8988T (cell line): Measurements from ENCODE around the gene CD302.
"Not testable (repeated sequence)": the region's sequence is repeated elsewhere in the genome, so short reads cannot be mapped to it uniquely, and the experiment has no call there.

ENCODE experiments used
- DNase-seq: peaks from one replicate; pipeline ENCODE4 v3.0.0; 2011

Gene CD302

DNA sequence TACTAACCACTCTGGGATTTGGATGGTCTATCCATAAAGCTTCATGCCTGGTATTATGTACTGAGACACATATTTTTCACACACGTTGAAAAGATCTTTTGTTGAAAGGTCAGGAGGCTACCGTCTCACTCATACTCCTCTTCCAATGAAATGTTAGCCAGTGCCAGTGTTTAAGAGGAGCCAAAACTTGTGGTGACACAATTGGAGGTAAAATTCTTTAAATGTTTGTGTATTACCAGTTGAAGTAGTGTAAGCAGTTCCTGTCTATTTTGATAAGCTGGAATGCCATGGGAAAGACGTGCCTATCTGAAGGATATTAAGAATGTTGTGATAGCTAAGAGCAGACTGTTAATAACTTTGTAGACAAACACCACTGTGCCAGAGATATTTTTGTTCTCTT lies 53.6 kb downstream of the CD302 start:
- DNase-seq: peak; percentile 20

- DNase-seq: no peak
Measured at GRCh38 chr2:159742846-159743245, 55.2 kb downstream of the CD302 start.

DNA sequence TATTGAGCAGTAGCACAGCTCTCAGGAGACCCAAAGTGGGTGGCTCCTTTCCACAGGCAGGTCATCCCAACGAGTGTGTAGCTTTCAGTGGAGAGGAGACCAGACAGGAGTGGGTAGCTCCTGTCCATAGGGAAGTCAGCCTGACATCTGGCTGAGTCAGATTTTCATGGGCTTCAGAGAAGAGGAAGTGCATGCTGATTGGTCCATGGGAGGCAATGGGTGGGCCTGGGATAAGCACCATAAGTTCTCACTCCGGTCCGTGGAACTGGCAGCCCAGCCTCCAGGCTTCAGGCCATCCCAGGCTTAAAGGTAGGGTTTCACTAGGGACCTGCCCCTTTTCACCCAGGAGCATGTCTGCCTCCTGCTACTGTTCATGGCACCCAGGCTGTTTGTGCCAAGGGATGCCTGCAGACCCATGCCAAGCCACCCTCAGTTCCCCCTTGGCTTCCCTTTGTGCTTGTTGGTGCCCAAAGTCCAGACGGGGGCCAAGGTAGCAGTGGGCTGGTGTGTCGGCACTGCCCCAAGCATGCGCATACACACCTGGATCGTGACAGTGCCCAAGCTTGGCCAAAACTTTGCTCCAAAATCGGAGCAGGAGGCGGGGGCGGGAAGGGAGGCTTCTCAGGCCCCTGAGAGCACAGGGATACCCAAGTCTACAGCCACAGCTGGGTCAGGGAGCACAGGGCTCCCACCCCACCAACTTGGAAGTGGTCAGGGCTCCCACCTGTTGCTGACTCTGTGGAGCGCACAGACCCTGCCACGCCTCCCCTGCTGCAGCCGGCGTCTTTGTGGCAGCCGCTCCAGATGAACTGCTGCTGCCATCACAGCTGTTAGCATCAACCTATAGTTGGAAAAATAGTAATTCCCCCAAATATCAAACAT lies 59.3 kb downstream of the CD302 start:
- no peak for DNase-seq

- DNase-seq: no peak
Measured at GRCh38 chr2:159737917-159738296, 60.1 kb downstream of the CD302 start.

GRCh38 chr2:159737292-159737916 lies 60.6 kb downstream of the CD302 start:
- DNase-seq: no peak

- no peak for DNase-seq
Measured at GRCh38 chr2:159736048-159736447, 62.0 kb downstream of the CD302 start.

DNA sequence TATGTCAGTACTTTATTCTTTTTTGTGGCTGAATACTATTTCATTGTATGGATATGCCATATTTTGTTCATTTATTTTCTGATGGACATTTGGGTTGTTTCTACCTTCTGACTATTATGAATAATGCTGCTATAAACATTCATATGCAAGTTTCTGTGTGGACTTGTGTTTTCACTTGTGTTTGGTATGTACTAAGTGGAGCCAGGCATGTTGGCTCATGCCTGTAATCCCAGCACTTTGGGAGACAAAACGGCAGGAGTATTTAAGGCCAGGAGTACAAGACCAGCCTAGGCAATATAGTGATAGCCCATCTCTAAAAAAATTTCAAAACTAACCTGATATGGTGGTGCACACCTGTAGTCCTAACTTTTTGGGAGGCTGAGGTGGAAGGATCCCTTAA lies 62.4 kb downstream of the CD302 start:
- no peak for DNase-seq

DNA sequence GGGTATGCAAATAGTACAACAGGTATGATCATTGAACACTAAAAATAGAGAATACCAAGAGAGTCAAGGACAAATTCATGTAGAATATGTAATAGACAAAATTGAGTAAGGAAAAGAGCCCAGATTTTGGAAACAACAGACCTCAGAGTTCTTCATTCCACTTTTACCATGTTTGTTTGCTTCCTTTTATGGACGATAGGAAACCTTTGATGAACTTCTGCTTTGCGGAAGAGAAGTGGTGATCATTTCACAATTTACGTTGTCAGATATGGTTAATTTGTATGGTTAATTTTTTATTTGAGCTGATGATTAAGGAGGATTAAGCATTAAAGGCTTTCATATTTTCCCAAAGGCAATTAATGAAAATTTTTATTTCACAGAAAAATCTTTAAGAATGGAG lies 69.4 kb downstream of the CD302 start:
- no peak for DNase-seq

GRCh38 chr2:159725713-159726112 lies 72.3 kb downstream of the CD302 start:
- no peak for DNase-seq

GRCh38 chr2:159724795-159725572 lies 73.0 kb downstream of the CD302 start:
- DNase-seq: not testable (repeated sequence)

GRCh38 chr2:159722580-159722979 lies 75.4 kb downstream of the CD302 start:
- DNase-seq: no peak

- no peak for DNase-seq
Measured at GRCh38 chr2:159720676-159721075, 77.3 kb downstream of the CD302 start.
